NCI-H2107 treated with DMSO at 0.1 percent for 48 hours (cell line): ENCODE results near the gene NKD1.
"Not testable (repeated sequence)": the region's sequence is repeated elsewhere in the genome, so short reads cannot be mapped to it uniquely, and the experiment has no call there.

Source experiments
- DNase-seq: peaks from one replicate; lab custom pipeline; 2025; ENCODE audit not compliant: unreplicated experiment; lab: John Stamatoyannopoulos, UW

NKD1 gene

DNA sequence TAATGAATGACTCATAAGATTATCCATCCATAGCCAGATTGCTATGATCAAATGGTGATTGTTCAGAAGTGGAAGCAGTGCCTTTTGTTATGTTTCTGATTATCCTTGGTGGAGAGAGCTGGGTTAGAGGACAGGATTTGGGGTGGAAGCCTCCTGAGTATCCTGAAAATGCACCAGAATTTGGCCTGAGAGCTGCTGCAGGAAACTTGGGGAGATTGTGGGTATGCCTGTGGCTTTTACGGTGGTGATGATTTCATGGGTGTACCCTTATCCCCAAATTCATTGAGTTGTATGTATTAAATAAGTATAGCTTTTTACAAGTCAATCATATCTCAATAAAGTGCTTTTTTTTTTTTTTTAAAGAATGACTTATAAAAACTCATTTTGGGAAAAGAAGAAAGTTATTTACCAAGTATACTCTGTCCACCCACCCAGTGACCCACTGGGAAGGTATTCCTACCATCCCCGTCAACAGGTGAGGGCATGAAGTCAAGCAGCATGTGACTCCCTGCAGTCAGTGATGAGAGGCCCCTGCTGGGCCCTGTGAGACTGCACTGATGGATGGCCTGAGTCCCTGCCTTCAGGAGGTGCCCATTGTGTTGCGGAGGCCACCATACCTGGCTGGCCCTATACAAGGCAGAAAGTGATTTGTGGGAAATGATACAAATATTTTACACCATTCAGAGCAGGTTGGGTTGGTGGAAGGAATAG is 28.4 kb downstream of the NKD1 start:
- no peak for DNase-seq

- no peak for DNase-seq
Measured at GRCh38 chr16:50578137-50578536, 29.9 kb downstream of the NKD1 start.

GRCh38 chr16:50579373-50579772 is 31.2 kb downstream of the NKD1 start:
- DNase-seq: not testable (repeated sequence)

DNA sequence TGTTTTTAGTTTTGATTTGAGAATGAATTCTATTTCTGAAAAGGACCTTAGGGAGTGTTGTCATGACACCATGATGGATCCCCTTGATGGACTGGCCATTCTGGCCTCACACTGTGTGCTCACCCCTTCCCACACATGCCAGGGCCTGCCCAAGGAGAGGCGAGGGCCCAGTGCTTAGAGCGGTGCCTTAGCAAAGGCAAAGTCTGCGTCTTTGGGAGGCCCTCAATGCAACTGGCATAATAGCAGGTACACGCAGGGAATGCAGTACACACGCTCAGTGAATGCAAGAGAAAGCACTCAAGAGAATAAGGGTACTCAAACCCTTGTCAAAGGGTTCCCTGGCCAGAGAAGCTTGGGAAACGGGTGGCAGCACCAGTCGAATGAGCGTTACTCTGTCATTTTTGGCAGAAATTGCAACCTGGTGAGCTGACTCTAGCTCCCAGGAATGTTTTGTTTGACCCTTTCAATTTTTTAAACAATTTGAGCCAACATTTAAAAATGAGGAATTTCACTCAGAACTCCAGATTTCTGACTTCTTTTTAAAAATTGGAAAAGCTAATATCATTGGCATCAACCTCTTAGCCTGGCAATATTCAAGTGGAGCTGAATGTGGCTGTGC is 32.1 kb downstream of the NKD1 start:
- no peak for DNase-seq

- DNase-seq: no peak
Measured at GRCh38 chr16:50581845-50582244, 33.6 kb downstream of the NKD1 start.

GRCh38 chr16:50583211-50583610 is 35.0 kb downstream of the NKD1 start:
- no peak for DNase-seq

GRCh38 chr16:50584033-50584722 is 36.0 kb downstream of the NKD1 start:
- DNase-seq: no peak

- DNase-seq: no peak
Measured at GRCh38 chr16:50585331-50585776, 37.2 kb downstream of the NKD1 start.

DNA sequence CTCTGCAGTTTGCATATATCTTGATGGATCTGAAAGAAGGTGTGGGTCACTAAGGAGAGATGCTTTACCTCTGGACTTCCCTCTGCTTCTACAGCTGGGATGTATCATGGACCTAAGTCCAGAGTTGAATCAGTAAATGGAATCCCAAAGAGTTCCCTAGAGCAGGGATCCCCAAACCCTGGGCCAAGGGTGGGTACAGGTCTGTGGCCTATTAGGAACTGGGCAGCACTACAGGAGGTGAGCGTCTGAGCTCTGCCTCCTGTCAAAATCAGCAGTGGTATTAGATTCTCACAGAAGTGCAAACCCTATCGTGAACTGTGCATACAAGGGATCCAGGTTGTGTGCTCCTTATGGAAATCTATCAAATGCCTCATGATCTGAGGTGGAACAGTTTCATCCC is 39.3 kb downstream of the NKD1 start:
- DNase-seq: no peak

DNA sequence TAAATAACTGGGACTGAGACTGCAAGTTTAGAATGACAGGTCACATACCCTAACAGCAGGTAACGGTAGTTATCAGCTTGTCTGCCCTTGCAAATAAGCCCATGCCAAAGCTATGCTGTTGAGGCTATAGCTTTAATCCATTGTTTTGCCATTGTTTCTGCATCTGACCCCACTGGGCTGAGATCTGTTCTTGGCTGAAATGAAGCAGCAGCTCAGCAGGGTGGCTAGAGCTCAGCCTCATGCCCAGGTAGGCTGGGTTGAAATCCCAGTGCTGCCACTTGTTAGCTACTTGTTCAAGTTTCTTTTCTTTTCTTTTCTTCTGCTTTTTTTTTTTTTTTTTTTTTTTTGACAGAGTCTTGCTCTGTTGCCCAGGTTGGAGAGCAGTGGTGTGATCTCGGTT is 40.1 kb downstream of the NKD1 start:
- no peak for DNase-seq

DNA sequence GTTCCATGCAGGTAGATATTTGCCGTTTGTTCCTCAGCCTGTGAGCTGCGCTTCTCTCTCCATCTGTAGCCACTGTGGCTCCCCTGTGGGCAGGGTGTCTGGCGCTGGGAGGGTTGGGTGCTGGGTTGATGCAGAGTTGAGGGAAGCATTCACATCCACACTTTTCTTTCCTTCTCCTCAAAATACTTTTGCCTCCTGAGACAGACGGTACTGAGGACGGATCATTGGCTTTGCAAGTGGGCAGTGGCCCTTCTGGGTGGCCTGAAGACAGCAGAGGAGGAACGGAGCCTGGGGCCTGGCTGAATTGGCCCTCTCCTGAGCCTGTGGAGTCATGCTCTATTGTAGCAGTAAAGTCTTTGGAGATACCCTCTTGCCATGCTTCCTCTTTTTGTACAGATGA is 43.0 kb downstream of the NKD1 start:
- DNase-seq: no peak

GRCh38 chr16:50591800-50592771 is 43.9 kb downstream of the NKD1 start:
- no peak for DNase-seq

GRCh38 chr16:50592996-50593395 is 44.8 kb downstream of the NKD1 start:
- no peak for DNase-seq

DNA sequence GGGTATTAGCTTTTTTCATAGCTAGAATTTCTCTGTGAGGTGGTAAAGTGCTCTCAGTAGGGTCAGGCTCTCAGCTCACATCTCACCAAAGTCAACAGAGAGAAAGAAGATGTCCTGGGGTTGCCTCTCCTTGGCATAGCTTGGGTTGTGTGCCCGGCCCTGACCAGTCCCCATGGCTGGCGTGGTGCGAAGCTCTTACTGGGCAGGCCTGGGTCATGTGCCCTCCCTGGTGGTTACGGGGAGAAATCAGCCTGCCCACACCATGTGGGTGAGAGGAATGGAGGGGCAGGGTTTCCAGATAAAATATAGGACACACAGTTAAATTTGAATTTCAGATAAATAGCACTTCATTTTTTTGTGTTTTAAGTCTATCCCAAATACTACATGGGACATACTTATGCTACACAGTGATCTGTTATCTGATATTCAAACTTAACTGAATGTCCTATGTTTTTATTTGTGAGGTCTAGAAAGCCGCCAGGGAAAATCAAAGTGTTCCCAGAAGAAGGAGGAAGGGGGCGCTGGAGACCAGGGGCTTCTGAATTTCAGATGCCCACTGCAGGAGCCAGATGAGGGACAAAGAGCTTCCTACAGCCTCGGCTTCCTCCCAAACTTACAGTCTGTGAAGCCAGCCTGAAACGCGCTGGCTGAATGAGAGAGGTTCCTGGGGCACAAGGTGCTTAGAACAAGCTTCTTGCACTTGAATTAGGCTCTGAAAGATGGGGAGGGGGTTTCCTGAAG is 45.4 kb downstream of the NKD1 start:
- no peak for DNase-seq

- DNase-seq: no peak
Measured at GRCh38 chr16:50594308-50595260, 46.4 kb downstream of the NKD1 start.

GRCh38 chr16:50595859-50596258 is 47.7 kb downstream of the NKD1 start:
- no peak for DNase-seq

DNA sequence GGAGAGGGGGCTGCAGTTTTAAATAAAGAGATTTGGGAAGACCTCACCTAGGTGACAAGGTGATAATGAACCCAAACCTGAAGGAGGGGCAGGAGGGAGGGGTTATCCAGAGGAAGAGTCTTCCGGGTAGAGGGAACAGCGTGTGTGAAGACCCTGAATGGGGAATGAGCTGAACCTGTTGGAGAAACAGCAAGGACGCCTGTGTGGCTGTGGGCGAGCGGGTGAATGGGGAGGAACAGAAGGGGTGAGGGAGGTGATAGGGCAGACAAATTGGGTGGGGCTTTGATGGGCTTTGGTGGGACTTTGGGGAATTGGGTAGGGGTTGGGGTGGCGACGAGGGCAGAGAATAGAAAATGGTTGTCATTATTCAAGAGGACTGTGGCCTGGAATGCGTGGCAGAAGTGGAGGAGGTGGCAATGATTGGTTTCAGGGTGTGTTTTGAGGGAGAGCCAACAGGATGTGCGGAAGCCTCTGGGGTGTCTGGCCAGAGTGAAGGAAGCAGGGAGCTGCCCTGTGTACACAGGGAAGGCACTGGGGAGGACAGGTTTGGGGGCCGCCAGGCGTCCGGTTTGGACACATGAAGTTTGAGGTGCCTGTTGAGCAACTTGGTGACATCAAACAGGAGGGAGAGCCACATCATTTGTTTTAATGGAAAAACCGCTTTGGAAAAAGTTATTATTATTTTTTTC is 48.7 kb downstream of the NKD1 start:
- DNase-seq: no peak

GRCh38 chr16:50597563-50598255 is 49.5 kb downstream of the NKD1 start:
- no peak for DNase-seq
